ENCODE data around the gene ADAMTSL3. TPM values are rescaled to one million over a fixed set of nuclear protein-coding genes. Genes with fewer than 3 reads are reported as not detected.

The ADAMTSL3 gene
- polyA plus RNA-seq, 1 of the 3 experiments (the other 2 are of a cell fraction): 0.02 TPM

GRCh38 chr15:83970295-83970890, 316.5 kb downstream of the ADAMTSL3 start:
- no peaks in the 10 kb centered on the region for H3K9me3 ChIP-seq
- H3K27ac ChIP-seq (ENCODE audit: low read depth in 2 of 2, low read length in 1 of 2): no peak overlapping the region
- WGBS (ENCODE audit: low lambda C conversion rate): 63% methylated on average over 12 of the region's 12 CpGs
- H4K20me1 ChIP-seq (ENCODE audit: insufficient read depth): no peaks in the 10 kb centered on the region
- no peak for TF ChIP-seq EZH2phosphoT487 (IDR thresholded peaks at IDR 0.05; ENCODE audit: borderline replicate concordance, low read depth)
- TF ChIP-seq MXI1 (IDR thresholded peaks at IDR 0.05; ENCODE audit: low read depth, low read length): no peak
- TF ChIP-seq, protein P1, sequence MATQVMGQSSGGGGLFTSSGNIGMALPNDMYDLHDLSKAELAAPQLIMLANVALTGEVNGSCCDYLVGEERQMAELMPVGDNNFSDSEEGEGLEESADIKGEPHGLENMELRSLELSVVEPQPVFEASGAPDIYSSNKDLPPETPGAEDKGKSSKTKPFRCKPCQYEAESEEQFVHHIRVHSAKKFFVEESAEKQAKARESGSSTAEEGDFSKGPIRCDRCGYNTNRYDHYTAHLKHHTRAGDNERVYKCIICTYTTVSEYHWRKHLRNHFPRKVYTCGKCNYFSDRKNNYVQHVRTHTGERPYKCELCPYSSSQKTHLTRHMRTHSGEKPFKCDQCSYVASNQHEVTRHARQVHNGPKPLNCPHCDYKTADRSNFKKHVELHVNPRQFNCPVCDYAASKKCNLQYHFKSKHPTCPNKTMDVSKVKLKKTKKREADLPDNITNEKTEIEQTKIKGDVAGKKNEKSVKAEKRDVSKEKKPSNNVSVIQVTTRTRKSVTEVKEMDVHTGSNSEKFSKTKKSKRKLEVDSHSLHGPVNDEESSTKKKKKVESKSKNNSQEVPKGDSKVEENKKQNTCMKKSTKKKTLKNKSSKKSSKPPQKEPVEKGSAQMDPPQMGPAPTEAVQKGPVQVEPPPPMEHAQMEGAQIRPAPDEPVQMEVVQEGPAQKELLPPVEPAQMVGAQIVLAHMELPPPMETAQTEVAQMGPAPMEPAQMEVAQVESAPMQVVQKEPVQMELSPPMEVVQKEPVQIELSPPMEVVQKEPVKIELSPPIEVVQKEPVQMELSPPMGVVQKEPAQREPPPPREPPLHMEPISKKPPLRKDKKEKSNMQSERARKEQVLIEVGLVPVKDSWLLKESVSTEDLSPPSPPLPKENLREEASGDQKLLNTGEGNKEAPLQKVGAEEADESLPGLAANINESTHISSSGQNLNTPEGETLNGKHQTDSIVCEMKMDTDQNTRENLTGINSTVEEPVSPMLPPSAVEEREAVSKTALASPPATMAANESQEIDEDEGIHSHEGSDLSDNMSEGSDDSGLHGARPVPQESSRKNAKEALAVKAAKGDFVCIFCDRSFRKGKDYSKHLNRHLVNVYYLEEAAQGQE (IDR thresholded peaks at IDR 0.05; ENCODE audit: low read depth, low read length): no peak
- no peak for TF ChIP-seq GATA2 (CRISPR knock-in tag; IDR thresholded peaks at IDR 0.05)
- no peaks in the 10 kb centered on the region for H3K9me2 ChIP-seq
- H3K9ac ChIP-seq: no peak overlapping the region
- ChIA-PET POLR2A (no interaction called here), CTCF (no interaction called here)
- no peaks in the 10 kb centered on the region for H3K79me2 ChIP-seq (ENCODE audit: insufficient read depth)
- no peaks in the 10 kb centered on the region for H3K36me3 ChIP-seq (replicated peaks in 1 of 2; ENCODE audit: control insufficient read depth in 1 of 2, insufficient read depth in 2 of 2, low read length in 1 of 2)
- no peak overlapping the region for H2AFZ ChIP-seq (ENCODE audit: low read depth)
- no peaks in the 10 kb centered on the region for H3F3A ChIP-seq (replicated peaks; ENCODE audit: insufficient read depth)
- no peak overlapping the region for H3K4me3 ChIP-seq (ENCODE audit: low read depth in 2 of 2, low read length in 1 of 2)
- no peaks in the 10 kb centered on the region for H3K27me3 ChIP-seq (ENCODE audit: insufficient read depth)
- no peaks in the 10 kb centered on the region for H3K4me1 ChIP-seq (ENCODE audit: control insufficient read depth in 1 of 2, insufficient read depth in 2 of 2, low read depth in 1 of 2, low read length in 1 of 2)
- no peak for DNase-seq
- H3K4me2 ChIP-seq: no peak overlapping the region

DNA sequence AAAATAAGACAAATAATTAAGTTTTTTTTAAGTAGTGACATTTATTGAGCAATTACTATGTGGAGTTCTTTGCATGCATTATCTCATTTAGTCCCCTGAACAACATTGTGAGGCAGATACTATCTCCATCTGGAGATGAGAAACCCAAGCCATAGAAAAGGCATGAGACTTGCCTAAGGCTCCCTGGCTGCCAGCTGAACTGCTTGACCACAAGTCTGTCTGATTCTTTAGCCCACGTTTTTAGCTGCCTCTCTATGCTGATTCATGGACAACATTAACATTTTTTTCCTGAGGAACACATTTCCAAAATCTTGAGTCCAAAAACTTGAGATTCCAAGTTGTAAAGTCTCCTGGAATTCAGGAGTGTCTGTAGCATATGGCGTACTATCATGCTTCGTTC, 318.1 kb downstream of the ADAMTSL3 start:
- WGBS (ENCODE audit: low lambda C conversion rate): 9% methylated on average over 3 of the region's 3 CpGs
- Histone ChIP-seq H3K36me3 (replicated peaks in 1 of 2; ENCODE audit: control insufficient read depth in 1 of 2, insufficient read depth in 2 of 2, low read length in 1 of 2) (no peaks in the 10 kb centered on the region), H3K9me2 (no peaks in the 10 kb centered on the region), H3K79me2 (ENCODE audit: insufficient read depth) (no peaks in the 10 kb centered on the region), H3K27ac (ENCODE audit: low read depth in 2 of 2, low read length in 1 of 2) (no peak overlapping the region), H3K9ac (no peak overlapping the region), H3K4me3 (ENCODE audit: low read depth in 2 of 2, low read length in 1 of 2) (no peak overlapping the region), H3F3A (replicated peaks; ENCODE audit: insufficient read depth) (no peaks in the 10 kb centered on the region), H3K27me3 (ENCODE audit: insufficient read depth) (no peaks in the 10 kb centered on the region), H3K4me1 (ENCODE audit: control insufficient read depth in 1 of 2, insufficient read depth in 2 of 2, low read depth in 1 of 2, low read length in 1 of 2) (no peaks in the 10 kb centered on the region), H2AFZ (ENCODE audit: low read depth) (no peak overlapping the region), H4K20me1 (ENCODE audit: insufficient read depth) (no peaks in the 10 kb centered on the region), H3K4me2 (no peak overlapping the region), H3K9me3 (no peaks in the 10 kb centered on the region)
- TF ChIP-seq JUND (IDR thresholded peaks at IDR 0.05): no peak
- TF ChIP-seq FOSL2 (IDR thresholded peaks at IDR 0.05; ENCODE audit: borderline replicate concordance, low read depth): no peak
- no peak for TF ChIP-seq EZH2phosphoT487 (IDR thresholded peaks at IDR 0.05; ENCODE audit: borderline replicate concordance, low read depth)
- no peak for TF ChIP-seq FOXM1 (IDR thresholded peaks at IDR 0.05; ENCODE audit: low read depth)
- TF ChIP-seq MEF2A (IDR thresholded peaks at IDR 0.05; ENCODE audit: borderline replicate concordance, low read depth): no peak
- no peak for TF ChIP-seq CTCF (IDR thresholded peaks at IDR 0.05)
- TF ChIP-seq GATA2 (CRISPR knock-in tag; IDR thresholded peaks at IDR 0.05): no peak
- TF ChIP-seq RFX5 (IDR thresholded peaks at IDR 0.05; ENCODE audit: low read length): no peak
- TF ChIP-seq MAX (IDR thresholded peaks at IDR 0.05; ENCODE audit: low read depth): no peak
- POLR2A ChIA-PET: no interaction called here
- DNase-seq: no peak
- CTCF ChIA-PET: interaction anchor here (1.1 kb wide), 1 partner anchor 30 kb away, joined by 3 read pairs; no protein-coding TSS in a partner anchor

Data from SK-N-SH (cell line).